ENCODE results near the gene ISOC2.

- TF ChIP-seq FOS (IDR thresholded peaks at IDR 0.05; ENCODE audit: borderline replicate concordance, insufficient read depth, low read length) (no peak), CTCF (IDR thresholded peaks at IDR 0.05; ENCODE audit: extremely low read depth in 1 of 2, insufficient read depth in 1 of 2, low read depth in 1 of 2, low read length in 2 of 2) (no peak)
These were observed 8.6 kb downstream of the ISOC2 start for GRCh38 chr19:55452749-55453346.
